NCI-H345 treated with DMSO at 0.1 percent for 48 hours (cell line): ENCODE data around the gene CRYGC.

ENCODE experiments used
- DNase-seq: peaks from one replicate; lab custom pipeline; 2025; ENCODE audit not compliant: unreplicated experiment; lab: John Stamatoyannopoulos, UW

Gene CRYGC

GRCh38 chr2:208097313-208097712 lies 32.3 kb downstream of the CRYGC start:
- no peak for DNase-seq

GRCh38 chr2:208096080-208096479 lies 33.5 kb downstream of the CRYGC start:
- DNase-seq, result no peak

- no peak for DNase-seq
These were observed 36.5 kb downstream of the CRYGC start for GRCh38 chr2:208093128-208093527.

GRCh38 chr2:208092093-208092832 lies 37.4 kb downstream of the CRYGC start:
- DNase-seq, result no peak

- no peak for DNase-seq
These were observed 39.2 kb downstream of the CRYGC start for GRCh38 chr2:208090420-208090819.

- no peak for DNase-seq
These were observed 43.6 kb downstream of the CRYGC start for GRCh38 chr2:208086029-208086428.

- no peak for DNase-seq
These were observed 45.8 kb downstream of the CRYGC start for GRCh38 chr2:208083807-208084206.
